MG63 (cell line): Measurements from ENCODE around the gene CDC73. TPM values are rescaled to one million over a fixed set of nuclear protein-coding genes. Genes with fewer than 3 reads are reported as not detected.
A peak's percentile ranks its signal among the peaks of the same experiment; 100 is the strongest.

ENCODE experiments used
- DNase-seq: peaks from one replicate; pipeline ENCODE4 v3.0.0-alpha.2; 2020
- H3K27me3 ChIP-seq: fragments of 250-450 bp; sonication (Bioruptor Pico); 2 replicates; pipeline ENCODE4 v1.5.1; 2020; ENCODE audit warnings: mild to moderate bottlenecking, moderate library complexity
- H3K36me3 ChIP-seq: fragments of 250-450 bp; sonication (Bioruptor Pico); 2 replicates; pipeline ENCODE4 v1.5.1; 2020; ENCODE audit warnings: mild to moderate bottlenecking, moderate library complexity
- H3K4me3 ChIP-seq: fragments of 250-450 bp; sonication (Bioruptor Pico); 2 replicates; pipeline ENCODE4 v1.5.1; 2020; ENCODE audit warnings: mild to moderate bottlenecking, moderate library complexity
- H3K9me3 ChIP-seq: fragments of 250-450 bp; sonication (Bioruptor Pico); 2 replicates; pipeline ENCODE4 v1.5.1; 2020; ENCODE audit warnings: mild to moderate bottlenecking, moderate library complexity
- total RNA-seq: library from RNA; depleted of rRNA; stranded (reverse); fragments of >200 nt; shearing (Covaris generic); gene quantifications from 2 replicates; pipeline ENCODE4 v1.2.3, GENCODE V29; 2014; ENCODE audit warnings: low replicate concordance

Gene CDC73
- total RNA-seq, 1 experiment from 2014 or later, result 19.8 TPM

DNA sequence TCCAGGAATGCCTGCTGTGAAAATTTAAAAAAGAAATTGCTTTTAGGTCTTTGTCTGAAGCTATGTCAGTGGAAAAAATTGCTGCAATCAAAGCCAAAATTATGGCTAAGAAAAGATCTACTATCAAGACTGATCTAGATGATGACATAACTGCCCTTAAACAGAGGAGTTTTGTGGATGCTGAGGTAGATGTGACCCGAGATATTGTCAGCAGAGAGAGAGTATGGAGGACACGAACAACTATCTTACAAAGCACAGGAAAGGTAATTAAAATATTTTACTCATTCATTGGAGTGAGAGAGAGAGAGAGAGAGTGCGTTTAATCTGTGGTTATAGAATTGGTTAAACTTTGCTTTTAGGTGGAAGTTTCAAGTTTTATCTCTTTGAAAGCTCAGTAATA lies 20.0 kb downstream of the CDC73 start:
- no peak overlapping the region for H3K4me3 ChIP-seq
- H3K27me3 ChIP-seq, result no peaks in the 10 kb centered on the region
- DNase-seq, result no peak
- no peaks in the 10 kb centered on the region for H3K9me3 ChIP-seq
- peaks cover 66% of the 10 kb centered on the region for H3K36me3 ChIP-seq

DNA sequence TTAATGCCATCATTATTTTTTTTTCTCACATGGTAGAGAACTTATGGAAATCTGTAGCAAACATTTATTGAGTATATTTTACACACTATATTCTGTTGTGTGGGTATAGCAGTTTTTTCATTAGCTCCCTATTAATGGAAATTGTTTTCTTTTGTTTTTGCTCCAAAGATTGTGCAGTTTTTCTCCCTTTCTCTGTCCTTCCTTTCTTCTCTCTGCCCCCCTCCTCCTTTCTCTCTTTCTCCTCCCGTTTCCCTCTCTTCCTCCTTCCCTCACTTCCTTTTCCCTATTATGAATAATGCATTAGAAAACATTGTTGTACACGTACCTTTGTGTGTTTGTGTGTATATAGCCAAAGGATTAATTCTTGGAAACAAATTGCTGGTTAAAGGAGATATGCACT lies 20.6 kb downstream of the CDC73 start:
- peaks cover 68% of the 10 kb centered on the region for H3K36me3 ChIP-seq
- no peak for DNase-seq
- H3K9me3 ChIP-seq, result no peaks in the 10 kb centered on the region
- no peaks in the 10 kb centered on the region for H3K27me3 ChIP-seq
- H3K4me3 ChIP-seq, result no peak overlapping the region

GRCh38 chr1:193143285-193143684 lies 21.5 kb downstream of the CDC73 start:
- no peak for DNase-seq
- no peak overlapping the region for H3K4me3 ChIP-seq
- no peaks in the 10 kb centered on the region for H3K27me3 ChIP-seq

GRCh38 chr1:193144361-193144938 lies 22.6 kb downstream of the CDC73 start:
- peaks cover 68% of the 10 kb centered on the region for H3K36me3 ChIP-seq
- no peaks in the 10 kb centered on the region for H3K27me3 ChIP-seq
- DNase-seq, result no peak

More at GRCh38 chr1:193143285-193143684, 21.5 kb downstream of the CDC73 start:
- Histone ChIP-seq H3K36me3 (peaks cover 70% of the 10 kb centered on the region), H3K9me3 (no peaks in the 10 kb centered on the region)

DNA sequence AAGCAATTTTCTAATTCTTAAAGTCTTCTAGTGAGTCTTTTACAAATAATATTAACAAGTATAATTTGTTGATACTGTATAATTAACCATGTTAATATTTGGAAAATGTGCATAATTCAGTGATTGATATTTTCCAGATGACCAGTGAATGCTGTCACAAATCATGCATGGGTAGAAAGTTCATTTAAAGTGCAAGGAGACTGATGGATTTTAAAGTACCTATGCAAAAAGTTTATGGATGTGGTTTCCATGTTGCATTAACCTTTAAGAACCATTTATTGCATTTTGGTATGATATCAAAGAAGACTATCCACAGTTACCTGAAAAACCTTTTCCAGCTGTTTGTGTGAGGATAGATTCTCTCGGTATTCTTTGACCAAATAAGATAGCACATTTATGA lies 23.2 kb downstream of the CDC73 start:
- H3K27me3 ChIP-seq, result no peaks in the 10 kb centered on the region
- peaks cover 64% of the 10 kb centered on the region for H3K36me3 ChIP-seq
- H3K4me3 ChIP-seq, result no peak overlapping the region
- DNase-seq, result no peak
- H3K9me3 ChIP-seq, result no peaks in the 10 kb centered on the region

More at GRCh38 chr1:193144361-193144938, 22.6 kb downstream of the CDC73 start:
- Histone ChIP-seq H3K9me3 (no peaks in the 10 kb centered on the region), H3K4me3 (no peak overlapping the region)

GRCh38 chr1:193156117-193156821 lies 34.4 kb downstream of the CDC73 start:
- peaks cover 49% of the 10 kb centered on the region for H3K36me3 ChIP-seq
- H3K4me3 ChIP-seq, result no peak overlapping the region
- DNase-seq, result no peak
- no peaks in the 10 kb centered on the region for H3K27me3 ChIP-seq
- H3K9me3 ChIP-seq, result no peaks in the 10 kb centered on the region

GRCh38 chr1:193156822-193157142 lies 35.0 kb downstream of the CDC73 start:
- Histone ChIP-seq H3K9me3 (no peaks in the 10 kb centered on the region), H3K27me3 (no peaks in the 10 kb centered on the region), H3K36me3 (peaks cover 47% of the 10 kb centered on the region), H3K4me3 (no peak overlapping the region)
- DNase-seq, result no peak

DNA sequence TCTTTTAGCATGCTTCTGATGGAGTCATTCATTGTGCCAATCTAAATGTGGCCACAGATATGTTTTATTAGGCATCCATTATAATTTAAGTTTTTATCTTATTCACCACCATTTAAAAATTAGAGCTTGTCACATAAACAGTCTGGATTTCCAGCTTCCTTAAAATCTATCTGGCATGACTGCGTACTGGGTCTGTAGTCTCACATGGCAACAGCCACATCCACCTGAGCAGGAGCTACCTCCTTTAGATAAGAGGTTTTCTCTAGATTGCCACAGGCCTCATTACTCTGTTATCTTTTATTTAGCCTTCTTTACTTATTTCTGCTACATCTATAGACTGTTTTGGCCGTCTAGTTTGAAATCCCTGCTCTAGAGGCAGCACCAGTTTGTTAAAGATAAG lies 35.5 kb downstream of the CDC73 start:
- no peak overlapping the region for H3K4me3 ChIP-seq
- DNase-seq, result no peak
- H3K36me3 ChIP-seq, result peaks cover 42% of the 10 kb centered on the region
- no peaks in the 10 kb centered on the region for H3K9me3 ChIP-seq
- H3K27me3 ChIP-seq, result no peaks in the 10 kb centered on the region

GRCh38 chr1:193176113-193176512 lies 54.3 kb downstream of the CDC73 start:
- DNase-seq, result no peak
- H3K9me3 ChIP-seq, result no peaks in the 10 kb centered on the region

DNA sequence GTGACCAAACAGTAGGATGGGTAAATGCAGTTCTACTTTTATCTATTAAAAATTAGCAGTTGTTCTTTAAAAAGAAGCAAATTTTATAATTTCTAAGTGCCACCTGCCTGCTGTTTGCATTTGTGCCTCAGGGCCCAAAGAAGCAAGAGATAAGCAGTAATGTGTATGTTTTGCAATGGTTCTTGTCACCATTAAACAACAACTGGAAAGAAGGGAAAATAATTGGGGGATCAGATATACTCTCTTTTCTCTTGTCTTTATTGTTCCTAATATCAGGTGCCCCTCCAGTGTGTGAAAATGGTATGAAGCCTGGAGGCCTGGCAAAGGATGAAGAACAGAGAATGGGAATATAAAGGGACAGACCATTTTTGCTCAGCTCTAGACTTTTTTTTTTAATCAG lies 55.0 kb downstream of the CDC73 start:
- Histone ChIP-seq H3K9me3 (no peaks in the 10 kb centered on the region), H3K4me3 (no peak overlapping the region), H3K36me3 (no peaks in the 10 kb centered on the region), H3K27me3 (no peaks in the 10 kb centered on the region)
- DNase-seq, result no peak

More at GRCh38 chr1:193176113-193176512, 54.3 kb downstream of the CDC73 start:
- Histone ChIP-seq H3K4me3 (no peak overlapping the region), H3K36me3 (peaks cover 1% of the 10 kb centered on the region; the same call in 1 of the 2 replicates), H3K27me3 (no peaks in the 10 kb centered on the region)

DNA sequence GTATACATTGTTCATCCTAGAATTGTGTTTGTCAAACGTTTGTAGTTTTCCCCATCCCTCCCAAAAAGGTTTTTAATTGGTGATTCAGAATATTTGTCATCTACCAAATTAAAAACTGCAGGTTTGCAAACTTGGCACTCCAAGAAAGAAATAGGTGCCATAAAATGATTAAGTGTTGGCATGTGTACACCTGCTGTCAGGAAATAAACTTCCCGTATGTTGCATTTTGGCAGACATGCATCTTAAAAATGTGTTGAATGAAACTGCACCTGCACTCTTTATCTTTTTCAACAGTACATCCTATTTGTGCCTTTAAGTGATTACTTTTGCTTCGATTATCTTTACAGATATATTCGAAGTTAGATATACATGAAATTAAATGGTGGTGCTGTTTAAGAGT lies 57.3 kb downstream of the CDC73 start:
- Histone ChIP-seq H3K27me3 (no peaks in the 10 kb centered on the region), H3K4me3 (no peak overlapping the region)
- DNase-seq, result no peak

GRCh38 chr1:193181536-193181935 lies 59.7 kb downstream of the CDC73 start:
- Histone ChIP-seq H3K9me3 (no peaks in the 10 kb centered on the region), H3K4me3 (no peak overlapping the region), H3K36me3 (no peaks in the 10 kb centered on the region), H3K27me3 (no peaks in the 10 kb centered on the region)
- DNase-seq, result no peak

More for the DNA sequence above, 57.3 kb downstream of the CDC73 start:
- Histone ChIP-seq H3K36me3 (no peaks in the 10 kb centered on the region), H3K9me3 (no peaks in the 10 kb centered on the region)

DNA sequence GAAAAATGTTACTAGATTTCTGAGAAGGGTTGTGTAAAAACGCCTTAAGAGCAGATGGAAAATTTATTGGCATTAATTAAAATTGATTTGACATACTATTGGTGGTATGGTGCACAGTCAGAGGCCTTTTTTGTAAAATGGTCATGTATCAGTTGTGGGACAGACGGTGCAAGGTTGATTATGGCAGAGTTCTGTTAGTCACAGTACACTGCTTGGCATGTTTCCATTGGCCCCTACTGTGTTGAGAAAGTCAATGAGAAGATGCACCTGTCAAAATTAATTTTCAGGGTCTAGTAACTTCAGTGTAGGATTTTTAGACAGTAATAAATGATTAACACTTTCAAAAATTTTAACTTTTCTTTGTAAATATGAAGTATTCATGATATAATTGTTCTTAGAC lies 60.2 kb downstream of the CDC73 start:
- no peak for DNase-seq
- no peak overlapping the region for H3K4me3 ChIP-seq
- H3K27me3 ChIP-seq, result no peaks in the 10 kb centered on the region
- no peaks in the 10 kb centered on the region for H3K36me3 ChIP-seq
- no peaks in the 10 kb centered on the region for H3K9me3 ChIP-seq

GRCh38 chr1:193183019-193183627 lies 61.3 kb downstream of the CDC73 start:
- DNase-seq, result no peak
- H3K36me3 ChIP-seq, result no peaks in the 10 kb centered on the region
- no peaks in the 10 kb centered on the region for H3K9me3 ChIP-seq
- H3K4me3 ChIP-seq, result no peak overlapping the region
- H3K27me3 ChIP-seq, result no peaks in the 10 kb centered on the region

- no peaks in the 10 kb centered on the region for H3K27me3 ChIP-seq
- no peak overlapping the region for H3K4me3 ChIP-seq
- DNase-seq, result no peak
- no peaks in the 10 kb centered on the region for H3K36me3 ChIP-seq
- H3K9me3 ChIP-seq, result no peaks in the 10 kb centered on the region
Observed at GRCh38 chr1:193184776-193185175, 62.9 kb downstream of the CDC73 start.

DNA sequence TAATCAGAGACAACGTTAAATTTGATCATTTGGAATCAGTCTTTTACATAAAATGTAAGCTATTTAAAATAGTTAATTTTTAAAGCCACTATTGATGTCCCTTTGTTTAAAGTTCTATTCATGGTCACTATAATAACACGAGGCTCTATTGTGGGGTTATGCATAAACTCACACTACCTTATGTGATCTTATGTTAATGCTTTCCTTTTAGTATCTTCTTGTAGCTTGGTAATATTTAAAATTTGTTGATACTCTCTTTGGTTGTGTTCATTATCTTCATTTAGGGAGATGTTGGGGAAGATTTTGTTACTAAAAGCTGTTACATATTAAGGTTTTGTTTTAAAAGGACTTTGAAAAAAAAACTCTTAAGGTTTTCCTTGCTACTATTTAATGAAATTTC lies 63.4 kb downstream of the CDC73 start:
- no peaks in the 10 kb centered on the region for H3K9me3 ChIP-seq
- DNase-seq, result no peak
- no peaks in the 10 kb centered on the region for H3K36me3 ChIP-seq
- no peak overlapping the region for H3K4me3 ChIP-seq
- H3K27me3 ChIP-seq, result no peaks in the 10 kb centered on the region

DNA sequence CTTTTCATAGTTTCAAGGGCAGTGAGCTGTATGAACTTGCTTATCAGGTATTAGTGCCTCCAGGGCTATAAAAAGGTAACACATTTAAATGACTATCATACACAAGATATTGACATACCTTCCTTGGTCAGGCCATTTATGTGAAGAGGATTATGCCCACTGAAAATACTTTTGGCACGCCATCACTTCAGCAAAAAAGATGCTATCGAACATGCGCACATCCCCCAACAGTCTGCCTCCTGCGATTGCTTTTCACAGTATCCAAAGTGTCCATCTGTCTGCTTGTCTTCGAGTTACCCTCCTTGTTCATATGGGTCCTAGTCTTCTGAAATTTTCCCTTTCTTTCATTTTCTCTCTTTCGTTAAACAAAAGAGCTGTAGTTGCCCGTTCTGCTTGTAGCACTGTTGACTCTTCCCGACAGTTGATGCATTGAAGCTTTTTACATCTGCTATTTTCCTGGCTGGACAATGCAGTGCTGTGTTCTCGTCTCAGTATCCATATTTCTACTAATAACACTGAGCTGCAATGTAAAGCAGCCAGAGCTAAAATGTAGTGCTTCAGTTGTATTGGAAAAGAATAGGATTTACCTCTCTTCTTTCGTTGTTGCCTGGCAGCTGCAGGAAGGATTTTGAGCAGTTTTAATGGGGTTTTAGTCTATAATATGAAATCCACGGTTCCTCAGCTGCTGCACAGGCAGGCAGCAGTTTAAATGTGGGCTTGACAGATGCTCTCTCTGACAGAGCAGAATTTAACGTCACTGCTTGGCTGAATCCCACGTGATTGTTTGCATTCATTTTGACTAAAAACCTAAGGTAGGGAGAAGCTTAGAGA lies 64.3 kb downstream of the CDC73 start, which contains the start of gene B3GALT2:
B3GALT2 (minus strand) TSS at position 713 of the 831 bp plus-strand sequence. CDS start 5,051 bp downstream, outside the sequence.
- Histone ChIP-seq H3K27me3 (no peaks in the 10 kb centered on the region), H3K9me3 (no peaks in the 10 kb centered on the region), H3K4me3 (no peak within 1 kb of the TSS; the same call in 1 of the 2 replicates), H3K36me3 (no peaks in the 10 kb centered on the region)
- DNase-seq, result peak; percentile 7
